ENCODE data around the gene ACACA. TPM values are rescaled to one million over a fixed set of nuclear protein-coding genes. Genes with fewer than 3 reads are reported as not detected.

The ACACA gene
- total and polyA plus RNA-seq, 2 donors (not counting 1 experiment from before 2014, with no cell fraction given): 4.8 to 26.2 TPM

DNA sequence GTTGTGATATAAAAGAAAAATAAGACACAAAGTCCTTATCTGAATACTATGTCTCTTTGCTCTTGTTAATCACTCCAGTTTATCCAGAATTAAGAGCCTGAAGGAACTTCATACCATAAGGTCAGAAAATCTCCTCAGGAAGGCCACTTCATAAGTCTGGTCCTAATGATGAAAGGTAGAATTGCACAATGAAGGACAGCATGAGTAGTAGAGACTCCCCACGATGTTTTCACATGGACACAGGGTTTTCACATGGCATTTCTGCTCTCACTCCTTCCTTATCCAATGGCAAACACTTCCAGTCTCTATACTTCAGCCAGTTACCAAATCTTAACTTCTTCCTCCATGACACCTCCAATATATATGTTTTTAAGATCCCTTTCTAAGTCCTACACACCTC, 41.0 kb downstream of the ACACA start:
- no peaks in the 10 kb centered on the region for H3K9me3 ChIP-seq (ENCODE audit: control extremely low read depth in 1 of 3, control insufficient read depth in 2 of 3, insufficient read depth in 1 of 3, low read length in 2 of 3)
- no peak overlapping the region for H3K27ac ChIP-seq (ENCODE audit: low read length in 2 of 2)
- TF ChIP-seq, protein P1, sequence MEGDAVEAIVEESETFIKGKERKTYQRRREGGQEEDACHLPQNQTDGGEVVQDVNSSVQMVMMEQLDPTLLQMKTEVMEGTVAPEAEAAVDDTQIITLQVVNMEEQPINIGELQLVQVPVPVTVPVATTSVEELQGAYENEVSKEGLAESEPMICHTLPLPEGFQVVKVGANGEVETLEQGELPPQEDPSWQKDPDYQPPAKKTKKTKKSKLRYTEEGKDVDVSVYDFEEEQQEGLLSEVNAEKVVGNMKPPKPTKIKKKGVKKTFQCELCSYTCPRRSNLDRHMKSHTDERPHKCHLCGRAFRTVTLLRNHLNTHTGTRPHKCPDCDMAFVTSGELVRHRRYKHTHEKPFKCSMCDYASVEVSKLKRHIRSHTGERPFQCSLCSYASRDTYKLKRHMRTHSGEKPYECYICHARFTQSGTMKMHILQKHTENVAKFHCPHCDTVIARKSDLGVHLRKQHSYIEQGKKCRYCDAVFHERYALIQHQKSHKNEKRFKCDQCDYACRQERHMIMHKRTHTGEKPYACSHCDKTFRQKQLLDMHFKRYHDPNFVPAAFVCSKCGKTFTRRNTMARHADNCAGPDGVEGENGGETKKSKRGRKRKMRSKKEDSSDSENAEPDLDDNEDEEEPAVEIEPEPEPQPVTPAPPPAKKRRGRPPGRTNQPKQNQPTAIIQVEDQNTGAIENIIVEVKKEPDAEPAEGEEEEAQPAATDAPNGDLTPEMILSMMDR (IDR thresholded peaks at IDR 0.05): no peak
- TF ChIP-seq EZH2 (IDR thresholded peaks at IDR 0.05; ENCODE audit: borderline replicate concordance, insufficient read depth, low read depth, low read length, poor library complexity, severe bottlenecking): no peak
- H3K36me3 ChIP-seq (replicated peaks in 1 of 2; ENCODE audit: control extremely low read depth in 1 of 2, control insufficient read depth in 1 of 2, extremely low read depth in 1 of 2, insufficient read depth in 2 of 2, low read length in 1 of 2): no peaks in the 10 kb centered on the region
- ATAC-seq (ENCODE audit: low read depth) (no peak), DNase-seq (no peak)
- Mint-ChIP-seq H3K4me3 (no peak overlapping the region), H3K27me3 (no peaks in the 10 kb centered on the region), H3K9me3 (ENCODE audit: insufficient read depth) (no peaks in the 10 kb centered on the region), H3K27ac (no peak overlapping the region), H3K4me1 (no peaks in the 10 kb centered on the region)
- H4K20me1 ChIP-seq (ENCODE audit: control insufficient read depth, insufficient read depth, low read length, poor library complexity, severe bottlenecking): no peaks in the 10 kb centered on the region
- no peaks in the 10 kb centered on the region for H3K79me2 ChIP-seq (ENCODE audit: control insufficient read depth, insufficient read depth, low read length)
- POLR2A ChIA-PET: no interaction called here
- 88% methylated on average over 1 of the region's 1 CpG for WGBS (ENCODE audit: insufficient coverage)
- H3K4me3 ChIP-seq (ENCODE audit: control extremely low read depth in 1 of 5, extremely low read depth in 1 of 5, insufficient read depth in 1 of 5, low read depth in 2 of 5, low read length in 4 of 5): no peak overlapping the region
- no peaks in the 10 kb centered on the region for H3K4me1 ChIP-seq (ENCODE audit: control insufficient read depth in 2 of 2, insufficient read depth in 2 of 2, low read length in 2 of 2)
- CTCF ChIA-PET: interaction anchor here (1.6 kb wide), 1 partner anchor 8 kb away, joined by 4 read pairs; no protein-coding TSS in a partner anchor
- intact Hi-C loops (cut with micrococcal nuclease): no loop called here
- H3K9ac ChIP-seq (ENCODE audit: low read length): no peak overlapping the region
- no peak overlapping the region for H2AFZ ChIP-seq (ENCODE audit: insufficient read depth, low read depth, low read length, poor library complexity, severe bottlenecking)
- no peak overlapping the region for H3K4me2 ChIP-seq (replicated peaks; ENCODE audit: low read depth, low read length, poor library complexity, severe bottlenecking)
- no peaks in the 10 kb centered on the region for H3K27me3 ChIP-seq (replicated peaks in 1 of 4; ENCODE audit: control extremely low read depth in 1 of 4, control insufficient read depth in 3 of 4, insufficient read depth in 4 of 4, low read length in 3 of 4)

DNA sequence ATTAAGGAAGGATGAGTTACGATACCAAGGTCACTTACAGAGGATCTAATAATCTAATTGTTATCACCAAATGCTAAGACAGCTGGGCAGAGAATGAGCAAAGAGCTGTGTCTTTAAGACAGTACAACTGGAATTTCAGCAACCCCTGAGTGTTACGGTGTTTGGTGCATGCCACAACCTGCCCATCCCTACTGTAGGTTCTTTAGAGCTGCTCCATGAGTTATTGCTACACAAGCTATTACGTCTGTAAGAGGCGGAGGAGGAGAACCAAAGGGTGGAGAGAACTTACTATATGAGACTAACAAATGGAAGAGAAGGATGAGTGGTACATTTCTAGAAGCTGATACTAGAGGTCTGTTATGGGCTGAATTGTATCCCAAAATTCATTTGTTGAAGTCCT, 45.1 kb downstream of the ACACA start:
- H3K4me1 Mint-ChIP-seq: peaks cover 14% of the 10 kb centered on the region
- ATAC-seq (ENCODE audit: low read depth): no peak
- Histone ChIP-seq H3K36me3 (replicated peaks in 1 of 2; ENCODE audit: control extremely low read depth in 1 of 2, control insufficient read depth in 1 of 2, extremely low read depth in 1 of 2, insufficient read depth in 2 of 2, low read length in 1 of 2) (no peaks in the 10 kb centered on the region), H3K27me3 (replicated peaks in 1 of 4; ENCODE audit: control extremely low read depth in 1 of 4, control insufficient read depth in 3 of 4, insufficient read depth in 4 of 4, low read length in 3 of 4) (no peaks in the 10 kb centered on the region), H3K4me3 (ENCODE audit: control extremely low read depth in 1 of 5, extremely low read depth in 1 of 5, insufficient read depth in 1 of 5, low read depth in 2 of 5, low read length in 4 of 5) (no peak overlapping the region), H3K4me1 (ENCODE audit: control insufficient read depth in 2 of 2, insufficient read depth in 2 of 2, low read length in 2 of 2) (peaks cover 12 to 18% of the 10 kb centered on the region in 2 donors), H3K9me3 (ENCODE audit: control extremely low read depth in 1 of 3, control insufficient read depth in 2 of 3, insufficient read depth in 1 of 3, low read length in 2 of 3) (no peaks in the 10 kb centered on the region), H3K79me2 (ENCODE audit: control insufficient read depth, insufficient read depth, low read length) (peaks cover 4% of the 10 kb centered on the region), H3K27ac (ENCODE audit: low read length in 2 of 2) (no peak overlapping the region), H4K20me1 (ENCODE audit: control insufficient read depth, insufficient read depth, low read length, poor library complexity, severe bottlenecking) (no peaks in the 10 kb centered on the region), H2AFZ (ENCODE audit: insufficient read depth, low read depth, low read length, poor library complexity, severe bottlenecking) (no peak overlapping the region), H3K4me2 (replicated peaks; ENCODE audit: low read depth, low read length, poor library complexity, severe bottlenecking) (no peak overlapping the region), H3K9ac (ENCODE audit: low read length) (no peak overlapping the region)
- H3K9me3 Mint-ChIP-seq (ENCODE audit: insufficient read depth): no peaks in the 10 kb centered on the region
- no peaks in the 10 kb centered on the region for H3K27me3 Mint-ChIP-seq
- no peak for DNase-seq
- POLR2A ChIA-PET: no interaction called here
- intact Hi-C loops (cut with micrococcal nuclease): no loop called here
- H3K27ac Mint-ChIP-seq: no peak overlapping the region
- no peak overlapping the region for H3K4me3 Mint-ChIP-seq
- CTCF ChIA-PET: interaction anchor here (0.6 to 1.9 kb wide), 4 partner anchors 9 to 248 kb away, joined by 3 to 7 read pairs (median 4); partner anchors contain the start of genes C17orf78 and SYNRG
- TF ChIP-seq EZH2 (IDR thresholded peaks at IDR 0.05; ENCODE audit: borderline replicate concordance, insufficient read depth, low read depth, low read length, poor library complexity, severe bottlenecking): no peak
- TF ChIP-seq, protein P1 (IDR thresholded peaks at IDR 0.05): no peak
- WGBS (ENCODE audit: insufficient coverage): 92% methylated on average over 2 of the region's 4 CpGs

Measured in B cell (primary cell).